Measurements from ENCODE around the gene LRSAM1. TPM values are rescaled to one million over a fixed set of nuclear protein-coding genes. Genes with fewer than 3 reads are reported as not detected.

Gene LRSAM1
- polyA plus RNA-seq, 1 donor (not counting 4 experiments of a cell fraction or from before 2014, with no cell fraction given): 5.2 TPM

- Histone ChIP-seq H4K20me1 (ENCODE audit: control insufficient read depth, extremely low read depth, insufficient read depth, low read length) (peaks cover 63% of the 10 kb centered on the region), H3K9me1 (ENCODE audit: control insufficient read depth, extremely low read depth, insufficient read depth, low read length) (peaks cover 4% of the 10 kb centered on the region), H3K27ac (ENCODE audit: control insufficient read depth, insufficient read depth, low read length) (no peak overlapping the region), H3K4me2 (ENCODE audit: control insufficient read depth, extremely low read depth, insufficient read depth, low read depth, low read length) (no peak overlapping the region), H3K9ac (ENCODE audit: control insufficient read depth, extremely low read depth, insufficient read depth, low read length) (no peak overlapping the region), H3K4me1 (ENCODE audit: control insufficient read depth, extremely low read depth, insufficient read depth, low read length) (peaks cover 10% of the 10 kb centered on the region), H3K4me3 (ENCODE audit: control insufficient read depth in 2 of 3, extremely low read depth in 1 of 3, insufficient read depth in 2 of 3, low read depth in 1 of 3, low read length in 3 of 3) (no peak overlapping the region), H2AFZ (ENCODE audit: control insufficient read depth, low read length) (no peak overlapping the region), H3K9me3 (ENCODE audit: control insufficient read depth, low read depth, low read length) (peaks cover 12% of the 10 kb centered on the region), H3K79me2 (ENCODE audit: control insufficient read depth, insufficient read depth, low read length) (peaks cover 34% of the 10 kb centered on the region), H3K27me3 (ENCODE audit: control insufficient read depth, extremely low read depth, insufficient read depth, low read length) (no peaks in the 10 kb centered on the region), H3K36me3 (ENCODE audit: control insufficient read depth in 2 of 2, extremely low read depth in 1 of 2, insufficient read depth in 2 of 2, low read length in 2 of 2) (peaks cover 40 to 78% of the 10 kb centered on the region in 2 experiments)
- dilution Hi-C loops (cut with MboI; ENCODE audit: extremely low pct_ligation_motif_present, low sequenced_read_pairs): no loop called here
- DNase-seq (ENCODE audit: low read depth, low spot score) (no peak), FAIRE-seq (no peak)
- no peak for TF ChIP-seq EZH2 (IDR thresholded peaks at IDR 0.05; ENCODE audit: low read length)
- TF ChIP-seq, protein P1, sequence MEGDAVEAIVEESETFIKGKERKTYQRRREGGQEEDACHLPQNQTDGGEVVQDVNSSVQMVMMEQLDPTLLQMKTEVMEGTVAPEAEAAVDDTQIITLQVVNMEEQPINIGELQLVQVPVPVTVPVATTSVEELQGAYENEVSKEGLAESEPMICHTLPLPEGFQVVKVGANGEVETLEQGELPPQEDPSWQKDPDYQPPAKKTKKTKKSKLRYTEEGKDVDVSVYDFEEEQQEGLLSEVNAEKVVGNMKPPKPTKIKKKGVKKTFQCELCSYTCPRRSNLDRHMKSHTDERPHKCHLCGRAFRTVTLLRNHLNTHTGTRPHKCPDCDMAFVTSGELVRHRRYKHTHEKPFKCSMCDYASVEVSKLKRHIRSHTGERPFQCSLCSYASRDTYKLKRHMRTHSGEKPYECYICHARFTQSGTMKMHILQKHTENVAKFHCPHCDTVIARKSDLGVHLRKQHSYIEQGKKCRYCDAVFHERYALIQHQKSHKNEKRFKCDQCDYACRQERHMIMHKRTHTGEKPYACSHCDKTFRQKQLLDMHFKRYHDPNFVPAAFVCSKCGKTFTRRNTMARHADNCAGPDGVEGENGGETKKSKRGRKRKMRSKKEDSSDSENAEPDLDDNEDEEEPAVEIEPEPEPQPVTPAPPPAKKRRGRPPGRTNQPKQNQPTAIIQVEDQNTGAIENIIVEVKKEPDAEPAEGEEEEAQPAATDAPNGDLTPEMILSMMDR (optimal IDR thresholded peaks at IDR 0.05 in 1 of 3, IDR thresholded peaks at IDR 0.05 in 1 of 3, conservative IDR thresholded peaks at IDR 0.05 in 1 of 3; ENCODE audit: extremely low read depth in 1 of 3, insufficient read depth in 2 of 3, low read length in 3 of 3): no peak
These were observed 5.2 kb upstream of the LRSAM1 start for GRCh38 chr9:127445851-127446712.

DNA sequence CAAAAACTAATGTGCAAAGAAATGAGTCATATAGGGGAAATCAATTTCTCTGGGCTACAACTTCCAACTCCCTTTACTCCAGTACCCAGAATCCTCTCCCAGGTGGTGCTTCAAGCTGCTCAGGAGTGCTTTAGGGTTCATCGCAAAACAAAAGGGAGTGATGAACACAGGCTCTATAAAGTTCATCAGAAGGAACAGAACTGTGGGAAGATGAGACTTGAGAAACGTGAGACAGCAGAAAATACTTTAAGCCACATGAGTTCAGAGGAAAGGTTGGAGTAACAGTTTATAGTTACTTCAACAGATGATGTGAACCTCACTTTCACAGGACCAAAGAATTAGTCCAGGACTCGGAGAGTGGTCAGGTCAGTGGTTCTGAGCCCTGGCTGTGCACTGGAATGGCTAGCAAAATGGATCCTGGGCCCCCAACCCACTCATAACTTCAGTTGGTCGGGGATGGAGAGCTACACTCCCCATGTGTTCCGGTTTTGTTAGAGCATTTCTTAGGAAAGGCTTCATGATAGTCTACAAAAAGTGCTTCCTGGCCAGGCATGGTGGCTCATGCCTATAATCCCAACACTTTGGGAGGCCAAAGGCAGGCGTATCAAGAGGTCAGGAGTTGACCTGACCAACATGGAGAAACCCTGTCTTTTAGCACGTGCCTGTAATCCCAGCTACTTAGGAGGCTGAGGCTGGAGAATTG lies 4.4 kb upstream of the LRSAM1 start:
- FAIRE-seq: no peak
- no peak overlapping the region for H3K27ac ChIP-seq (ENCODE audit: control insufficient read depth, insufficient read depth, low read length)
- peaks cover 63% of the 10 kb centered on the region for H4K20me1 ChIP-seq (ENCODE audit: control insufficient read depth, extremely low read depth, insufficient read depth, low read length)

More for the DNA sequence above, 4.4 kb upstream of the LRSAM1 start:
- DNase-seq (ENCODE audit: low read depth, low spot score): no peak
- dilution Hi-C loops (cut with MboI; ENCODE audit: extremely low pct_ligation_motif_present, low sequenced_read_pairs): no loop called here
- Histone ChIP-seq H2AFZ (ENCODE audit: control insufficient read depth, low read length) (no peak overlapping the region), H3K4me1 (ENCODE audit: control insufficient read depth, extremely low read depth, insufficient read depth, low read length) (peaks cover 10% of the 10 kb centered on the region), H3K9me1 (ENCODE audit: control insufficient read depth, extremely low read depth, insufficient read depth, low read length) (peaks cover 4% of the 10 kb centered on the region), H3K27me3 (ENCODE audit: control insufficient read depth, extremely low read depth, insufficient read depth, low read length) (no peaks in the 10 kb centered on the region), H3K4me2 (ENCODE audit: control insufficient read depth, extremely low read depth, insufficient read depth, low read depth, low read length) (no peak overlapping the region), H3K79me2 (ENCODE audit: control insufficient read depth, insufficient read depth, low read length) (peaks cover 35% of the 10 kb centered on the region), H3K4me3 (ENCODE audit: control insufficient read depth in 2 of 3, extremely low read depth in 1 of 3, insufficient read depth in 2 of 3, low read depth in 1 of 3, low read length in 3 of 3) (no peak overlapping the region), H3K9ac (ENCODE audit: control insufficient read depth, extremely low read depth, insufficient read depth, low read length) (no peak overlapping the region), H3K36me3 (ENCODE audit: control insufficient read depth in 2 of 2, extremely low read depth in 1 of 2, insufficient read depth in 2 of 2, low read length in 2 of 2) (peaks cover 39 to 75% of the 10 kb centered on the region in 2 experiments), H3K9me3 (ENCODE audit: control insufficient read depth, low read depth, low read length) (peaks cover 12% of the 10 kb centered on the region)
- TF ChIP-seq EZH2 (IDR thresholded peaks at IDR 0.05; ENCODE audit: low read length): no peak
- TF ChIP-seq, protein P1 (optimal IDR thresholded peaks at IDR 0.05 in 1 of 3, IDR thresholded peaks at IDR 0.05 in 1 of 3, conservative IDR thresholded peaks at IDR 0.05 in 1 of 3; ENCODE audit: extremely low read depth in 1 of 3, insufficient read depth in 2 of 3, low read length in 3 of 3): no peak
